Ecto neural progenitor cell (in vitro differentiated cells): ENCODE measurements around the gene PPP3CB.
A peak's percentile ranks its signal among the peaks of the same experiment; 100 is the strongest.

ENCODE experiments used
- DNase-seq: peaks from one replicate; pipeline ENCODE4 v3.0.0-alpha.2; 2018; ENCODE audit warnings: low spot score

The PPP3CB gene

GRCh38 chr10:73495884-73496674, at the start of gene PPP3CB:
TSS of gene PPP3CB (minus strand) at chr10:73496024. CDS start at chr10:73495889, 135 bp downstream.
- peak; percentile 95 for DNase-seq

- DNase-seq: no peak
Observed at GRCh38 chr10:73545357-73545756, 49.5 kb upstream of the PPP3CB start.

GRCh38 chr10:73537709-73538108, 41.9 kb upstream of the PPP3CB start:
- no peak for DNase-seq

GRCh38 chr10:73537288-73537687, 41.5 kb upstream of the PPP3CB start:
- no peak for DNase-seq

GRCh38 chr10:73534857-73535256, 39.0 kb upstream of the PPP3CB start:
- no peak for DNase-seq

- DNase-seq: peak; percentile 58
Observed at GRCh38 chr10:73529089-73529832, 33.4 kb upstream of the PPP3CB start.

GRCh38 chr10:73522263-73522662, 26.4 kb upstream of the PPP3CB start:
- no peak for DNase-seq

- DNase-seq: no peak
Observed at GRCh38 chr10:73519336-73519735, 23.5 kb upstream of the PPP3CB start.

- DNase-seq: no peak
Observed at GRCh38 chr10:73517166-73517888, 21.5 kb upstream of the PPP3CB start.

- DNase-seq: no peak
Observed at GRCh38 chr10:73512207-73512743, 16.5 kb upstream of the PPP3CB start.

GRCh38 chr10:73509695-73510094, 13.9 kb upstream of the PPP3CB start:
- DNase-seq: no peak

GRCh38 chr10:73506491-73506890, 10.7 kb upstream of the PPP3CB start:
- no peak for DNase-seq

- DNase-seq: no peak
Observed at GRCh38 chr10:73506074-73506473, 10.2 kb upstream of the PPP3CB start.

GRCh38 chr10:73503037-73503436, 7.2 kb upstream of the PPP3CB start:
- DNase-seq: no peak

GRCh38 chr10:73501651-73502050, 5.8 kb upstream of the PPP3CB start:
- DNase-seq: no peak

GRCh38 chr10:73497623-73498022, 1.8 kb upstream of the PPP3CB start:
- no peak for DNase-seq

- DNase-seq: peak; percentile 90
Observed at GRCh38 chr10:73495226-73495883, 469 bp downstream of the PPP3CB start.

- no peak for DNase-seq
Observed at GRCh38 chr10:73494877-73495225, 973 bp downstream of the PPP3CB start.

- no peak for DNase-seq
Observed at GRCh38 chr10:73494213-73494612, 1.6 kb downstream of the PPP3CB start.

- DNase-seq: no peak
Observed at GRCh38 chr10:73493781-73494180, 2.0 kb downstream of the PPP3CB start.

- no peak for DNase-seq
Observed at GRCh38 chr10:73486601-73487000, 9.2 kb downstream of the PPP3CB start.

GRCh38 chr10:73485320-73485719, 10.5 kb downstream of the PPP3CB start:
- no peak for DNase-seq
